Breast epithelium (tissue), 3 donors: ENCODE measurements around the gene EFNB2.

Source experiments
- CTCF ChIP-seq, 3 donors: fragments of 450-650 bp; IDR thresholded peaks; one replicate each; pipeline ENCODE4 v1.5.1; 2016 to 2017; ENCODE audit warnings: antibody characterized with exemption in 3 of 3, mild to moderate bottlenecking in 3 of 3, moderate library complexity in 3 of 3
- POLR2A ChIP-seq: fragments of 450-650 bp; IDR thresholded peaks from one replicate; pipeline ENCODE4 v1.6.1; 2016; ENCODE audit warnings: antibody characterized with exemption, mild to moderate bottlenecking, moderate library complexity

GRCh38 chr13:106569233-106570095 lies 34.0 kb upstream of the EFNB2 start:
- no peak for TF ChIP-seq POLR2A
- TF ChIP-seq CTCF (IDR thresholded peaks at IDR 0.05) = no peak
